GM20000 (cell line): ENCODE data around the gene CLTCL1.

Source experiments
- DNase-seq: peaks from one replicate; pipeline ENCODE4 v3.0.0; 2012; ENCODE audit warnings: low spot score
- TF ChIP-seq, protein P1 (sequence below): IDR thresholded peaks from 2 replicates; pipeline ENCODE4 v1.5.1; 2012; ENCODE audit warnings: mild to moderate bottlenecking, control low read depth; ENCODE audit errors: extremely low read depth, missing control alignments

The CLTCL1 gene

DNA sequence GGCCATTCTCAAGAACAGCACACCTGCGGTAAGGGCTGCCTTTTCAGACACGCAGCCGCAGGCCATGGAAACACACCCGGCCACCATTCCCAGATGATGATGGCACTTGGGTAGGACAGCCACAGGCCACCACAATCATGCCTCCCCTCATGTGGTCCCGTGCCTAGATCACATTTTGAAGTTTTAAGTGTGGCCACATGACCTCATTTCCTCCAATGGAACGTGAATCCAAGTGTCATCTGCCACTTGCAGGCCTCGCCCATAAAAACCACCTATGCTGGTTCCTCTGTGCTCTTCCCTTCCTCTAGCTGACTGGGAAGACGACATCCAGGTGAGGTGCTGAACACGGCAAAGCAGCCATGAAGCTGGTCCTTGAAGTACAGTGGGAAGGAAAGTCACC lies 68.4 kb downstream of the CLTCL1 start:
- DNase-seq, result no peak
- TF ChIP-seq, protein P1, sequence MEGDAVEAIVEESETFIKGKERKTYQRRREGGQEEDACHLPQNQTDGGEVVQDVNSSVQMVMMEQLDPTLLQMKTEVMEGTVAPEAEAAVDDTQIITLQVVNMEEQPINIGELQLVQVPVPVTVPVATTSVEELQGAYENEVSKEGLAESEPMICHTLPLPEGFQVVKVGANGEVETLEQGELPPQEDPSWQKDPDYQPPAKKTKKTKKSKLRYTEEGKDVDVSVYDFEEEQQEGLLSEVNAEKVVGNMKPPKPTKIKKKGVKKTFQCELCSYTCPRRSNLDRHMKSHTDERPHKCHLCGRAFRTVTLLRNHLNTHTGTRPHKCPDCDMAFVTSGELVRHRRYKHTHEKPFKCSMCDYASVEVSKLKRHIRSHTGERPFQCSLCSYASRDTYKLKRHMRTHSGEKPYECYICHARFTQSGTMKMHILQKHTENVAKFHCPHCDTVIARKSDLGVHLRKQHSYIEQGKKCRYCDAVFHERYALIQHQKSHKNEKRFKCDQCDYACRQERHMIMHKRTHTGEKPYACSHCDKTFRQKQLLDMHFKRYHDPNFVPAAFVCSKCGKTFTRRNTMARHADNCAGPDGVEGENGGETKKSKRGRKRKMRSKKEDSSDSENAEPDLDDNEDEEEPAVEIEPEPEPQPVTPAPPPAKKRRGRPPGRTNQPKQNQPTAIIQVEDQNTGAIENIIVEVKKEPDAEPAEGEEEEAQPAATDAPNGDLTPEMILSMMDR, result no peak

DNA sequence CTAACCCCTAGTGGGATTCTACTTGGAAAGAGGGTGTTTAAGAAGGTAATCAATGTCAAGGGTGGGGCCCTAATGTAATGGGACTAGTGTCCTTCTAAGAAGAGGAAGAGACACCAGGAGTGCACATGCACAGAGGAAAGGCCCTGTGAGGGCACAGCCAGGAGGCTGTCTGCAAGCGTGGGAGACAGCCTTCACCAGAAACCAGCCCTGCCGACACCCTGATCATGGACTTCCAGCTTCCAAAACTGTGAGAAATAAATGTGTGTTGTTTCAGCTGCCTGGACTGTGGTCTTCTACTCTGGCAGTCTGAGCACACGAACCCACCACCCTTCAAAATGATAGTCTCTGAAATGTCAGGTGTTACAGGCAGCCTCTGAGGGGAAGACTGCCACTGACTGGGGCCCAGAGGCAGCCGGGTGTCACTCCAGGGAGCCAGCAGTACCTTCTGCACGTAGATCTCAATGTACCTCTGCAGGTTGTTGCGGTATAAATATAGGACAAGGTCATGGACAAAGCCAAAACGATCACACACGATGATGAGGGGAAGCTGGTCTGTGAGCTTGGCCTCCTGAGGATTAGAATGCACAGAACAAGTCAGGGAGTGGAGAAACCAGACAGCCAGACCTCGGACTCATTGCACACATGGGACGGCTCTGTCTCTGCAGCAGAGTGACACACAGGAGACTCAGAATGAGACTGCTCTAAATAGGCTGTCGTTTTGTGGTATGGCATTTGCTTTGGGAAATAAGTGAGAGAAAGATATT lies 69.1 kb downstream of the CLTCL1 start:
- DNase-seq, result no peak
- TF ChIP-seq, protein P1, result no peak

DNA sequence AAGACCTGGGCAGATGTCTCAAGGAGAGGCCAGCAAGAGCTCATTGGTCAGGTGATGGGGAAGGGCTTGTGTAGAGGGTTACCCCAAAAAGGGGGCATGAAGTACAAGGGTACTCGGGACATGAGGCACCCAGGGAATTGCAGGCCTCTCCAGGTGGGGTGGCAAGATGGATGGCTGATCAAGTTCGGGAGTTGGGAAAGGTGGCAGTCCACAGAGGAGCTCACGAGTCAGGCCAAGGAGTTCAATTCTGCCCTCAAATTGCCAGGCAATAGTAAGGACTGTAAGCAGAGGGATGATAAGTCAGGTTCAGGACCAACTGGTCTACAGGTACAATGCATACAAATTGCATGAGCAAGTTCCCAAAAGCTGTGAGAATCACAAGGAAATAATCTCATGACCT lies 70.7 kb downstream of the CLTCL1 start:
- no peak for DNase-seq
- TF ChIP-seq, protein P1, result no peak

DNA sequence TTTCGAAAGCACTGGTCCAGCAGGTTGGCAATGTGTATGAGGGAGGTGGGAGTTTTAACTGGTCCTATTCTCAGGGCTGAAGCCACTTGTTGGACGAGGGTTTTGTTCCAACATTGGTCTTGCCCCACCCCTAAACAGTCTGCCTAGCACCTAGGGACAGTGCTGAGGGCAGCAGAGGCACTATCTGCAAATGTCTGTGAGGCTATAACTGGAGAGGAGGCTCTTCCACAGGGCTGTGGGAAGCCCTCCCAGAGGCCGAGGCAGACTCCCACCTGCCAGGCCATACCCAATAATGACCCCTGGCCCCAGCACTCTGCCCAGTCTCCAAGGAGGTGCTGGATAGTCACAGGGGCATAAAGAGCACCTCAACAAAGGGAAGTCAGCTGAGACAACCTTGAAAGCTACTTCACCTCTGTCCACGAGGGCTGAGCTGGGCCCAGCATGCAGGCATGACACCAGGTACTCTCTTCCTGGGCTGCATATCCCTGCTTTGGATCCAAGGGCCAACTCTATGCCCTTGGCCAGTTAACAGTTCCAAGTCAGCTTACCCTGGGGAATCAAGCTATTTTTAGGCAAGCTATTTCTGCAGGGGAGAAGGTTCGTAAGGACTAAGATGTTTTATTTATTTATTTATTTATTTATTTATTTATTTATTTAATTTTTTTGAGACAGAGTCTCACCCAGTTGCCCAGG lies 72.8 kb downstream of the CLTCL1 start:
- TF ChIP-seq, protein P1, result no peak
- DNase-seq, result no peak

DNA sequence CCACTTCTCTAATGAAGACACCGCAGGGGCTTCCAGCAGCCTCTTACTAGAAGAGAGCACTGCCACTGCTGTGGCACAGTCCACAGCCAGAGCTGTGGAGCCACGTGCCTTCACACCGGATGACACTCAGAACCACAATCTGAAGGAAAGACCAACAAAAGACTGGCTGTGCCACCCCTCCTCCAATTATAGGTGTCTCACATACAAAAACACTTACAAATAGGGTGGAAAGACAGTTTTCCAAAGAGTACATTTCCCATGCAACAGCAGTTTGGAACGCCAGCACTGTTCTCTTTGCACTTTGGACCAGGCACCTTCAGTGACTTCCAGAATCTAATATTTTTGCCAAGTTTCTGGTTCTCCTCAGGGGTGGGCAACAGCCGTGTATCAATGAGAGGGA lies 74.9 kb downstream of the CLTCL1 start:
- TF ChIP-seq, protein P1, result no peak
- no peak for DNase-seq

DNA sequence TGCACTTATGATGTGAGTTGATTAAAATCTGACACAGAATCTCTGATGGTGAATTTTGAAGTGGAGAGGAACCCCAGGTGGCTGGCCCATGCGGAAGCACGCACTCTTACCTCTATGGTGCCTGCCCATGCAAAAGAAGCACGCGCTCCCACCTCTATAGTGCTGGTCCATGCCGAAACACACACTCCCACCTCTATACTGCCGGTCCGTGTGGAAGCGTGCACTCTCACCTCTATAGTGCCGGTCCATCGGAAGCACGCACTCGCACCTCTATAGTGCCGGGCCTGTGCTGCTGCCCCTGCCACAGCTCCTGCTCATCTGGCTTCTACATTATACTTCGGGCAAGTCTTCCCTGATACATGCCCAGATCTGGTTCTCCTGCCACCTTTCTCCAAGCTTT lies 76.2 kb downstream of the CLTCL1 start:
- DNase-seq, result no peak
- TF ChIP-seq, protein P1, result no peak

DNA sequence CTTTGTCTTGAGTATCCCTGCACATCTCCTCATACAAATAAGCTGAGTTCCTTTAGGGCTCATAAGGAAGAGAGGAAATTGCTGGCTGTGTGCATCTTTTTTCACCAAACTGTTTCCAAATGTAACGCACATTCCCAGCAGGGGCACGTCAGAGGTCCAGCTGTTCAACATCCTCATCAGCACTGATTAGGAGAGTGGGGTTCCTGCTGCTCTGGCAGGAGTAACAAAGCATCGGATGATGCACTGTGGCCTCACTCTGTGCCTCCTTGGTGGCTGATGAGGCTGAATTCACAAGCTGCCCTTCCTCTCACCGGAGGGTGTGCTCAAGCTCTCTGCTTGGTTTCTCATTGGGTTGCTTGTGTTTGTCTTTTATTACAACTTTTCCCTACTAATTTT lies 77.4 kb downstream of the CLTCL1 start:
- no peak for DNase-seq
- TF ChIP-seq, protein P1, result no peak
